Liver (tissue), 9 donors: Measurements from ENCODE around the gene CTAGE9. TPM values are rescaled to one million over a fixed set of nuclear protein-coding genes. Genes with fewer than 3 reads are reported as not detected.

ENCODE experiments used
- DNase-seq: peaks from one replicate; pipeline ENCODE4 v3.0.0-alpha.2; 2017; ENCODE audit warnings: low spot score
- H3K27ac ChIP-seq, 2 donors: one replicate each; pipeline ENCODE4 v1.7.0; 2013; ENCODE audit warnings: inconsistent platforms in 2 of 2, low read length in 2 of 2, control low read depth in 1 of 2, low read depth in 1 of 2, mild to moderate bottlenecking in 1 of 2
- H3K27me3 ChIP-seq, 4 donors: one replicate each; pipeline versions ENCODE4 v1.6.1 to v1.7.0; 2013; ENCODE audit warnings: low read length in 3 of 4, inconsistent platforms in 1 of 4, mild to moderate bottlenecking in 1 of 4, moderate library complexity in 1 of 4; ENCODE audit not compliant: control insufficient read depth in 4 of 4, insufficient read depth in 4 of 4
- H3K36me3 ChIP-seq, 4 donors: one replicate each; pipeline versions ENCODE4 v1.6.1 to v1.7.0; 2013; ENCODE audit warnings: low read length in 3 of 4, mild to moderate bottlenecking in 3 of 4, low read depth in 1 of 4, moderate library complexity in 1 of 4; ENCODE audit not compliant: control insufficient read depth in 4 of 4, insufficient read depth in 3 of 4
- H3K4me1 ChIP-seq, 4 donors: one replicate each; pipeline versions ENCODE4 v1.6.1 to v1.7.0; 2013; ENCODE audit warnings: low read length in 3 of 4, mild to moderate bottlenecking in 3 of 4, moderate library complexity in 1 of 4; ENCODE audit not compliant: control insufficient read depth in 4 of 4, insufficient read depth in 4 of 4
- H3K4me3 ChIP-seq, 3 donors: one replicate each; pipeline versions ENCODE4 v1.6.1 to v1.7.0; 2013; ENCODE audit warnings: low read length in 3 of 3, control low read depth in 1 of 3, low read depth in 1 of 3, mild to moderate bottlenecking in 1 of 3
- H3K9ac ChIP-seq, 2 donors: one replicate each; pipeline ENCODE4 v1.7.0; 2013; ENCODE audit warnings: low read length in 2 of 2, mild to moderate bottlenecking in 2 of 2, moderate library complexity in 2 of 2, control low read depth in 1 of 2, low read depth in 1 of 2
- H3K9me3 ChIP-seq, 4 donors: one replicate each; pipeline versions ENCODE4 v1.6.1 to v1.7.0; 2013; ENCODE audit warnings: low read length in 3 of 4; ENCODE audit not compliant: control insufficient read depth in 4 of 4
- EGR1 ChIP-seq, 2 donors: IDR thresholded peaks; 2 replicates each; pipeline ENCODE4 v1.6.1; 2016 to 2018; ENCODE audit warnings: antibody characterized with exemption in 2 of 2, low read depth in 2 of 2
- FOXA2 ChIP-seq: IDR thresholded peaks from 2 replicates; pipeline ENCODE4 v1.6.1; 2016; ENCODE audit warnings: antibody characterized with exemption
- JUND ChIP-seq, 2 donors: IDR thresholded peaks; 2 replicates each; pipeline ENCODE4 v1.6.1; 2016; ENCODE audit warnings: antibody characterized with exemption in 2 of 2
- RXRA ChIP-seq, 2 donors: IDR thresholded peaks; 2 replicates each; pipeline ENCODE4 v1.6.1; 2017 to 2018; ENCODE audit warnings: antibody characterized with exemption in 2 of 2, mild to moderate bottlenecking in 1 of 2
- TAF1 ChIP-seq: conservative IDR thresholded peaks from 2 replicates; pipeline ENCODE4 v1.6.1; 2016; ENCODE audit warnings: antibody characterized with exemption, mild to moderate bottlenecking
- WGBS: extraction: QIAGEN DNeasy Blood & Tissue Kit; methylation state at CpG from one replicate; pipeline ENCODE4 v1.1.7; 2013; 5-methylcytosine and 5-hydroxymethylcytosine counted together
- polyA plus RNA-seq, 2 donors: library from polyadenylated mRNA; stranded (reverse) in 1 of 2; unstranded in 1 of 2; fragments of 200-250 nt in 1 of 2; fragments of >200 nt in 1 of 2; fragmentation: Nextera tagmentation in 1 of 2; extraction: Ambion mirVana in 1 of 2; gene quantifications; one replicate each; pipeline versions ENCODE4 v1.2.1 to v1.2.3, GENCODE V29; 2013 to 2015
- total RNA-seq, 2 donors: library from RNA; depleted of rRNA; stranded (reverse); fragments of >200 nt; gene quantifications; one replicate each; pipeline ENCODE4 v1.2.3, GENCODE V29; 2014
- TF ChIP-seq, protein P1 (sequence below): IDR thresholded peaks from 2 replicates; pipeline ENCODE4 v1.6.1; 2016; ENCODE audit warnings: antibody characterized with exemption
- TF ChIP-seq, protein P2 (sequence below): IDR thresholded peaks from 2 replicates; pipeline ENCODE4 v1.6.1; 2016; ENCODE audit warnings: antibody characterized with exemption
- TF ChIP-seq, protein P3 (sequence below): fragments of 150-350 bp; IDR thresholded peaks from 2 replicates; pipeline ENCODE4 v1.5.1; 2017; ENCODE audit warnings: improper control_type of control experiment, low read depth, low read length; ENCODE audit not compliant: missing input control
- donor health status: healthy.
- donor health status: healthy.
- donor health status: healthy.
- donor health status: healthy.
- donor health status: healthy.

The CTAGE9 gene
- total and polyA plus RNA-seq, 4 donors, result not detected

DNA sequence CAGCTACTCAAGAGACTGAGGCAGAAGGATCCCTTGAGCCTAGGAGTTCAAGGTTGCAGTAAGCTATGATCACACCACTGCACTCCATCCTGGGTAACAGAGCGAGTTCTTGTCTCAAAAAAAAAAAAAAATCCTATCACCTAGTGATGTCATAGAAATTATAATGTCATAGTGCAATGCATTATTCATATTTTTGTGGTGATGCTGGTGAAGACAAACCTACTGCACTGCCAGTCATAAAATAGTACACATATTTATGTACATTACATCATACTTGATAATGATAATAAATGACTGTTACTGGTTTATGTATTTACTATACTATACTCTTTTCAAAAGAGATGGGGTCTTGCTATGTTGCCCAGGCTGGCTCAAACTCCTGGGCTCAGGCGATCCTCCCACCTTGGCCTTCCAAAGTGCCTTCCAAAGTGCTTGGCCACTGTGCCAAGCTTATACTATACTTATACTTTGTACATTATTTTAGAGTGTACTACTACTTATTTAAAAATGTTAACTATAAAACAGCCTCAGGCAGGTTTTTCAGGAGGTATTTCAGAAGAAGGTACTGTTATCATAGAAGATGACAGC, 47.1 kb downstream of the CTAGE9 start (continued):
- TF ChIP-seq, protein P1, sequence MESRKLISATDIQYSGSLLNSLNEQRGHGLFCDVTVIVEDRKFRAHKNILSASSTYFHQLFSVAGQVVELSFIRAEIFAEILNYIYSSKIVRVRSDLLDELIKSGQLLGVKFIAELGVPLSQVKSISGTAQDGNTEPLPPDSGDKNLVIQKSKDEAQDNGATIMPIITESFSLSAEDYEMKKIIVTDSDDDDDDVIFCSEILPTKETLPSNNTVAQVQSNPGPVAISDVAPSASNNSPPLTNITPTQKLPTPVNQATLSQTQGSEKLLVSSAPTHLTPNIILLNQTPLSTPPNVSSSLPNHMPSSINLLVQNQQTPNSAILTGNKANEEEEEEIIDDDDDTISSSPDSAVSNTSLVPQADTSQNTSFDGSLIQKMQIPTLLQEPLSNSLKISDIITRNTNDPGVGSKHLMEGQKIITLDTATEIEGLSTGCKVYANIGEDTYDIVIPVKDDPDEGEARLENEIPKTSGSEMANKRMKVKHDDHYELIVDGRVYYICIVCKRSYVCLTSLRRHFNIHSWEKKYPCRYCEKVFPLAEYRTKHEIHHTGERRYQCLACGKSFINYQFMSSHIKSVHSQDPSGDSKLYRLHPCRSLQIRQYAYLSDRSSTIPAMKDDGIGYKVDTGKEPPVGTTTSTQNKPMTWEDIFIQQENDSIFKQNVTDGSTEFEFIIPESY, result no peak
- no peak for TF ChIP-seq FOXA2
- no peak for TF ChIP-seq RXRA (IDR thresholded peaks at IDR 0.05)
- no peak for TF ChIP-seq TAF1

DNA sequence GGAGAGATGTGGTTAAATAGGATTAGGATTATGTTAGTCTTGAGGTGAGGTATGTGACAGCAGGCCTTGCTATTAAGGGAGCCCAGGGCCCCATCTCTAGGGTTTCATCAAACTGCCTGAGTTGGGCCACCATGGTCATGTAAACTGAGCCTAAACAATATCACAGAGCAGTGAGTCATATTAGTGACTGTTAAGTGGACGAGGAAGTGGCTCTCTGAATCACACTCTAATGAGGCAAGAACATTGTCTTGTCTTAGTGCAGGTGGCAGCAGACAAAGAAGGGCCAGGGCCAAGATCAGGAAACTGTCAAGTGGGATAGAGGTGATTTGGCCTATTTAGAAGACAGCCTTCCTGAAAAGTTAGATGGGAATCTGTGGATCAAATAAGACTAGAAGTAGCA, 50.6 kb downstream of the CTAGE9 start:
- H3K4me3 ChIP-seq, result no peak overlapping the region
- H3K9me3 ChIP-seq, result no peaks in the 10 kb centered on the region
- no peaks in the 10 kb centered on the region for H3K36me3 ChIP-seq
- no peaks in the 10 kb centered on the region for H3K4me1 ChIP-seq
- no peak for TF ChIP-seq JUND (IDR thresholded peaks at IDR 0.05)
- TF ChIP-seq, protein P2, sequence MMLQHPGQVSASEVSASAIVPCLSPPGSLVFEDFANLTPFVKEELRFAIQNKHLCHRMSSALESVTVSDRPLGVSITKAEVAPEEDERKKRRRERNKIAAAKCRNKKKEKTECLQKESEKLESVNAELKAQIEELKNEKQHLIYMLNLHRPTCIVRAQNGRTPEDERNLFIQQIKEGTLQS, result no peak
- TF ChIP-seq, protein P3, sequence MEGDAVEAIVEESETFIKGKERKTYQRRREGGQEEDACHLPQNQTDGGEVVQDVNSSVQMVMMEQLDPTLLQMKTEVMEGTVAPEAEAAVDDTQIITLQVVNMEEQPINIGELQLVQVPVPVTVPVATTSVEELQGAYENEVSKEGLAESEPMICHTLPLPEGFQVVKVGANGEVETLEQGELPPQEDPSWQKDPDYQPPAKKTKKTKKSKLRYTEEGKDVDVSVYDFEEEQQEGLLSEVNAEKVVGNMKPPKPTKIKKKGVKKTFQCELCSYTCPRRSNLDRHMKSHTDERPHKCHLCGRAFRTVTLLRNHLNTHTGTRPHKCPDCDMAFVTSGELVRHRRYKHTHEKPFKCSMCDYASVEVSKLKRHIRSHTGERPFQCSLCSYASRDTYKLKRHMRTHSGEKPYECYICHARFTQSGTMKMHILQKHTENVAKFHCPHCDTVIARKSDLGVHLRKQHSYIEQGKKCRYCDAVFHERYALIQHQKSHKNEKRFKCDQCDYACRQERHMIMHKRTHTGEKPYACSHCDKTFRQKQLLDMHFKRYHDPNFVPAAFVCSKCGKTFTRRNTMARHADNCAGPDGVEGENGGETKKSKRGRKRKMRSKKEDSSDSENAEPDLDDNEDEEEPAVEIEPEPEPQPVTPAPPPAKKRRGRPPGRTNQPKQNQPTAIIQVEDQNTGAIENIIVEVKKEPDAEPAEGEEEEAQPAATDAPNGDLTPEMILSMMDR, result no peak
- TF ChIP-seq FOXA2, result no peak
- no peak for TF ChIP-seq EGR1 (IDR thresholded peaks at IDR 0.05; ENCODE audit: low read depth in 2 of 2)
- 75% methylated on average over 1 of the region's 1 CpG for WGBS
- DNase-seq, result no peak
- no peaks in the 10 kb centered on the region for H3K27me3 ChIP-seq
- H3K9ac ChIP-seq, result no peak overlapping the region
- no peak overlapping the region for H3K27ac ChIP-seq

Other genes with a start within 250 kb of the CTAGE9 start
- gene ARG1, start 137.8 kb downstream of the CTAGE9 start, total RNA-seq, result 100 to 1,000 TPM; 238 to 800 TPM
- 1,000 to 10,000 TPM in 1 of 2 donors, 100 to 1,000 TPM in 1; 965 to 1,194 TPM for gene ARG1, start 137.8 kb downstream of the CTAGE9 start, polyA plus RNA-seq
- gene MED23, start 82.8 kb downstream of the CTAGE9 start, total RNA-seq, result 10 to 100 TPM; 17.3 TPM
- 1 to 10 TPM; 3.9 to 9.6 TPM for gene MED23, start 82.8 kb downstream of the CTAGE9 start, polyA plus RNA-seq
- gene ENPP3, start 73.7 kb downstream of the CTAGE9 start, total RNA-seq, result 1 to 10 TPM in 1 of 2 donors, under 1 TPM in 1; 0.75 to 6.1 TPM
- gene ENPP3, start 73.7 kb downstream of the CTAGE9 start, polyA plus RNA-seq, result 1 to 10 TPM in 1 of 2 donors, under 1 TPM in 1; 0.51 to 1.4 TPM
- gene OR2A4, start 9.6 kb downstream of the CTAGE9 start, total RNA-seq, result under 1 TPM in 1 of 2 donors, not detected in 1; 0.33 TPM
- gene OR2A4, start 9.6 kb downstream of the CTAGE9 start, polyA plus RNA-seq, result under 1 TPM in 1 of 2 donors, not detected in 1; 0.58 TPM
- 10 to 100 TPM; 27.2 to 53.1 TPM for gene ENPP1, start 97.0 kb upstream of the CTAGE9 start, total RNA-seq
- 10 to 100 TPM in 1 of 2 donors, 1 to 10 TPM in 1; 9.5 to 35.1 TPM for gene ENPP1, start 97.0 kb upstream of the CTAGE9 start, polyA plus RNA-seq
- 10 to 100 TPM in 1 of 2 donors, 1 to 10 TPM in 1; 7.3 to 22.2 TPM for gene CCN2, start 240.4 kb upstream of the CTAGE9 start, total RNA-seq
- gene CCN2, start 240.4 kb upstream of the CTAGE9 start, polyA plus RNA-seq, result 10 to 100 TPM; 16.7 to 26.9 TPM